ENCODE results near the gene CAVIN4. TPM values are rescaled to one million over a fixed set of nuclear protein-coding genes. Genes with fewer than 3 reads are reported as not detected.

The CAVIN4 gene
- polyA plus RNA-seq, 1 donor (not counting 4 experiments of a cell fraction or from before 2014, with no cell fraction given): 0.18 TPM

DNA sequence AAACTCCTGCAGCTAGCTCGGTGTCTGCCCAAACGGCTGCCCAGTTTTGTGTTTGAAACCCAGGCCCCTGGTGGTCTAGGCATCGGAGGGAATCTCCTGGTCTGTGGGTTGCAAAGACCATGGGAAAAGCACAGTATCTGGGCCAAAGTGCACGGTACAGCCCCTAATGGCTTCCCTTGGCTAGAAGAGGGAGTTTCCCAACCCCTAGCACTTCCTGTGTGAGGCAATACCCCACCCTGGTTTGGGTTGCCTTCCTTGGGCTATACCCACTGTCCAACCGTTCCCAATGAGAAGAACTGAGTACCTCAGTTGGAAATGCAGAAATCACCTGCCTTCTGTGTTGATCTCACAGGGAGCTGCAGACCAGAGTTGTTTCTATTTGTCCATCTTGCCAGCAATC, 41.8 kb downstream of the CAVIN4 start:
- dilution Hi-C loops (cut with MboI; ENCODE audit: extremely low pct_ligation_motif_present, low sequenced_read_pairs): no loop called here
- Histone ChIP-seq H3K27ac (ENCODE audit: control insufficient read depth, insufficient read depth, low read length) (no peak overlapping the region), H4K20me1 (ENCODE audit: control insufficient read depth, extremely low read depth, insufficient read depth, low read length) (no peaks in the 10 kb centered on the region), H3K79me2 (ENCODE audit: control insufficient read depth, insufficient read depth, low read length) (no peaks in the 10 kb centered on the region), H3K9me1 (ENCODE audit: control insufficient read depth, extremely low read depth, insufficient read depth, low read length) (no peaks in the 10 kb centered on the region), H3K9me3 (ENCODE audit: control insufficient read depth, low read depth, low read length) (no peaks in the 10 kb centered on the region), H3K27me3 (ENCODE audit: control insufficient read depth, extremely low read depth, insufficient read depth, low read length) (no peaks in the 10 kb centered on the region), H3K4me2 (ENCODE audit: control insufficient read depth, extremely low read depth, insufficient read depth, low read depth, low read length) (no peak overlapping the region), H3K4me1 (ENCODE audit: control insufficient read depth, extremely low read depth, insufficient read depth, low read length) (no peaks in the 10 kb centered on the region), H3K4me3 (ENCODE audit: control insufficient read depth in 2 of 3, extremely low read depth in 1 of 3, insufficient read depth in 2 of 3, low read depth in 1 of 3, low read length in 3 of 3) (no peak overlapping the region), H3K36me3 (ENCODE audit: control insufficient read depth in 2 of 2, extremely low read depth in 1 of 2, insufficient read depth in 2 of 2, low read length in 2 of 2) (no peaks in the 10 kb centered on the region), H2AFZ (ENCODE audit: control insufficient read depth, low read length) (no peak overlapping the region), H3K9ac (ENCODE audit: control insufficient read depth, extremely low read depth, insufficient read depth, low read length) (no peak overlapping the region)
- TF ChIP-seq CTCF (optimal IDR thresholded peaks at IDR 0.05 in 1 of 3, IDR thresholded peaks at IDR 0.05 in 1 of 3, conservative IDR thresholded peaks at IDR 0.05 in 1 of 3; ENCODE audit: extremely low read depth in 1 of 3, insufficient read depth in 2 of 3, low read length in 3 of 3) (no peak), EZH2 (IDR thresholded peaks at IDR 0.05; ENCODE audit: low read length) (no peak)
- no peak for DNase-seq (ENCODE audit: low read depth, low spot score)
- no peak for FAIRE-seq

- H3K9me1 ChIP-seq (ENCODE audit: control insufficient read depth, extremely low read depth, insufficient read depth, low read length): no peaks in the 10 kb centered on the region
- H3K27ac ChIP-seq (ENCODE audit: control insufficient read depth, insufficient read depth, low read length): no peak overlapping the region
- no peaks in the 10 kb centered on the region for H3K36me3 ChIP-seq (ENCODE audit: control insufficient read depth in 2 of 2, extremely low read depth in 1 of 2, insufficient read depth in 2 of 2, low read length in 2 of 2)
- no peaks in the 10 kb centered on the region for H3K79me2 ChIP-seq (ENCODE audit: control insufficient read depth, insufficient read depth, low read length)
- no peak overlapping the region for H3K4me2 ChIP-seq (ENCODE audit: control insufficient read depth, extremely low read depth, insufficient read depth, low read depth, low read length)
- H2AFZ ChIP-seq (ENCODE audit: control insufficient read depth, low read length): no peak overlapping the region
- FAIRE-seq (no peak), DNase-seq (ENCODE audit: low read depth, low spot score) (no peak)
- H3K4me3 ChIP-seq (ENCODE audit: control insufficient read depth in 2 of 3, extremely low read depth in 1 of 3, insufficient read depth in 2 of 3, low read depth in 1 of 3, low read length in 3 of 3): no peak overlapping the region
- dilution Hi-C loops (cut with MboI; ENCODE audit: extremely low pct_ligation_motif_present, low sequenced_read_pairs): no loop called here
- no peaks in the 10 kb centered on the region for H4K20me1 ChIP-seq (ENCODE audit: control insufficient read depth, extremely low read depth, insufficient read depth, low read length)
- no peaks in the 10 kb centered on the region for H3K27me3 ChIP-seq (ENCODE audit: control insufficient read depth, extremely low read depth, insufficient read depth, low read length)
- no peaks in the 10 kb centered on the region for H3K4me1 ChIP-seq (ENCODE audit: control insufficient read depth, extremely low read depth, insufficient read depth, low read length)
- H3K9me3 ChIP-seq (ENCODE audit: control insufficient read depth, low read depth, low read length): no peaks in the 10 kb centered on the region
- no peak for TF ChIP-seq EZH2 (IDR thresholded peaks at IDR 0.05; ENCODE audit: low read length)
- TF ChIP-seq CTCF (optimal IDR thresholded peaks at IDR 0.05 in 1 of 3, IDR thresholded peaks at IDR 0.05 in 1 of 3, conservative IDR thresholded peaks at IDR 0.05 in 1 of 3; ENCODE audit: extremely low read depth in 1 of 3, insufficient read depth in 2 of 3, low read length in 3 of 3): no peak
- H3K9ac ChIP-seq (ENCODE audit: control insufficient read depth, extremely low read depth, insufficient read depth, low read length): no peak overlapping the region
Observed at GRCh38 chr9:100623969-100624368, 46.1 kb downstream of the CAVIN4 start.

Data from keratinocyte (primary cell).